Stimulated activated CD8-positive, alpha-beta memory T cell treated with anti-CD3 and anti-CD28 coated beads, Interleukin-12 subunit alpha, Interleukin-12 subunit beta, amount 100 ng/mL, for 24 hours (primary cell): ENCODE results near the gene KCNT1.

Source experiments
- DNase-seq: peaks from one replicate; pipeline ENCODE4 v3.0.0-alpha.2; 2020; ENCODE audit errors: extremely low read depth

The KCNT1 gene

GRCh38 chr9:135818718-135819475 is 116.9 kb downstream of the KCNT1 start:
- DNase-seq: no peak

DNA sequence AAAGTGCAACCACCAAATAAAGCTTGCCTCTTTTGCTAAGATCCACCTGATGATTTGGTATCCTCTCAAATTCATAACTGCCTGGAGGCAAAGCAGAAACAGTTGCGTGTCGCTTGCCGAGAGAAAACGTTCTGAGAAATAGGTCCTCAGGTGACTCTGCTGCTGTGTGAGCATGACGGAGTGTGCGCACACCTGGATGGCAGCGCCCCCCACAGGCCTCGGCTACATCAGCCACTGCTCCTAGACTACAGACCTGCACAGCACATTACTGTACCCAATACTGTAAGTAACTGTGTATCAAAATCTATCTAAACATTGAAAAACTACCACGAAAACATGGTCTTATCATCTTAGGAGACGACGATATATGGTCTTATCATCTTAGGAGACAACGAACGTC is 117.9 kb downstream of the KCNT1 start:
- no peak for DNase-seq

- no peak for DNase-seq
These were observed 118.7 kb downstream of the KCNT1 start for GRCh38 chr9:135820661-135821060.

DNA sequence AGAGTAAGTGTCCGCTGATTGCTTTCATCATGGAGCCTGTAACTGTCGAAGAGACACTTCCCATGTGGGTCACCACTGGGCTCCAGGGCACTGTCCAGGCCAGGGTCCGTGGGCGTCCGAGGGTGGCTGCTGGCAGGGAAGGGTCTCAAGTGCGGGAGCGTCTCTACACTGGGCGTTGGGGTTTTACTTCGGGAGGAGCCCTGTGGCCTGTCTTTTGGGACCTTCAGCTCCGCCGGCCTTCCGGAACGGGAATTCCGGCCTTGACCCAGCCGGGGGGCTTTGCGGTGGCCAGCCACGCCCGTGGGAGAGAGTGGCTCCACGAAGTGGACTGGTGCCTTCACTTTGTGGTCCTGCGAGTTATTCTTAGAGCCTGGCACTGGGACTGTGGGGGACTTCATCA is 119.1 kb downstream of the KCNT1 start:
- no peak for DNase-seq

DNA sequence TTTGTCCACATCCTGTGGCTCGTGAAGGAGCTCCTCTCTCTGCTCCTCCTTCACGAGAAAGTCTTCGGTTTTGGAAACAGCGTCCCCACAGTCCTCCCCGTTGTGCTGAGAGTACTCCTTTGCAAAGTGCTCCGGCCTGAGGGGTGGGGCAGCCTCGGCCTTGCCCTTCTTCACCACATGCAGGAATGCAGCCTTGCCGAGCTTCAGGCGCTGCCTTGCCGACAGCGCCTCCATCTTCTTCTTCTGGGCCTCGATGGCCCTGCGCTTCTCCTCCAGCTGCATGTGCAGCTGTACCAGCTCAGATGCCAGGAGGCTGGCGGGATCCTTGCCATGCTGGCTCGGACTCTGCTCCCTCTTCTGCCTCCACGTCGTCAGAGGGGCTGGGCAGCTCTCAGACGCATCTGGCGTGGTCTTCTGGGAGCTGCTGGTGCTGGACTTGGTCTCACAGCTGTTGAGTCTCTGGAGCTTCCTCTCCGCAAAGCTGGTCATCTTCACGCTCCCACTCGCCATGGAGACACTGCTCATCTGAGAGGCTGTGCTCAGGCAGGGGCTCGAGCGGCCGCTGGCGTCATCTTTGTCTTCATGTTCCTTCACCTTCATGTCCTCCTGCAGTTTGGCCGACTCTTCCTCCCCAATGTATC is 119.9 kb downstream of the KCNT1 start:
- DNase-seq: no peak

- no peak for DNase-seq
These were observed 120.4 kb downstream of the KCNT1 start for GRCh38 chr9:135822374-135822755.

DNA sequence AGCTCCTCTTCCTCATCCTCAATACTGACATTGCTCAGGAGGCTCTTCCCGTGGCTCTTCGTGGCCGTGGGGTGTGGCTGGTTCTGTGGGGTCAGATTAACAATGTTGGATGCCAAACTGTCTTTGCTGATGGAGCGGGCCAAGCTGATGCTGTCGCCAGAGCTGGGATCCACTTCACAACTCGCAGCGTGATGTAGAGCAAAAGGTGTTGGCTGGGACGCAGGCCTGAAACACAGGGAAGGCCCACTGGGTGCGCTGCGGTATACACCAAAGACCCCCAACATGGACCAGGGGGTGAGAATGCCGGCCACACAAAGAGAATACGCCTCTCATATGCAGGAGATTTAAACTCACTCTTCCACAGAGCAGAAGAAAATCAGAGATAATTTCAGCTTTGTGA is 121.1 kb downstream of the KCNT1 start:
- DNase-seq: no peak

GRCh38 chr9:135825435-135826187 is 123.6 kb downstream of the KCNT1 start:
- no peak for DNase-seq

DNA sequence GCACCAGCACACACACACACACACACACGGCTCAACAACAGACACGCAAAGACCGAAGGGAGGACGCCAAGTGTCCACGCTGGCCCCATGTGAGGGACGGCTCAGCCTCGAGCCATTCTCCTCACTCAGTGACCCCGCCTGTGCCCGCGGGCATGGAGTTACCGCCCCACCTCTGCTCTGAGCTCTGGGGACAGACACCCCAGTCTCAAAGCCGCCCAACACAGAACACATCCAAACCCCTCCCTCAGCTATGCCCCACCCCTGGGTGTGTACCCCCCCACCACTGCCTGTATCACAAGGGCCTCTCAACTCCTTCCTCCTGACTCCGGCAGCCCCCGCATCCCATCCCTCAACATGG is 124.2 kb downstream of the KCNT1 start:
- no peak for DNase-seq

- no peak for DNase-seq
These were observed 125.3 kb downstream of the KCNT1 start for GRCh38 chr9:135827301-135827700.

GRCh38 chr9:135827866-135828580 is 126.0 kb downstream of the KCNT1 start:
- no peak for DNase-seq

DNA sequence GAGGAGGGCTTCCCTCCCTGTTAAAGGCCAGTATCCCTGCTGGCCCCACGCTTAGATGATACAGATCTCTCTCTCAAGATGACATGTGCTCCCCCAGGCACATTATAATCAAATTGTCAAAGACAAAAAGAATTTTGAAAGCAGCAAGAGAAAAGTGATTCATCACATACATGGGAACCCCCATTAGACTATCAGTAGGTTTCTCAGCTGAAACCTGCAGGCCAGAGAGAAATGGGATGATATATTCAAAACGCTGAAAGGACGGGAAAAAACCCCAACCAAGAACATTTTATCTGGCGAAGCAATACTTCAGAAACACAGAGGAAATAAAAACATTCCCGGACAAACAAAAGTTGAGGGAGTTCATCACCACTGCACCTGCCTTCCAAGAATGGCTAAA is 126.7 kb downstream of the KCNT1 start:
- DNase-seq: no peak

DNA sequence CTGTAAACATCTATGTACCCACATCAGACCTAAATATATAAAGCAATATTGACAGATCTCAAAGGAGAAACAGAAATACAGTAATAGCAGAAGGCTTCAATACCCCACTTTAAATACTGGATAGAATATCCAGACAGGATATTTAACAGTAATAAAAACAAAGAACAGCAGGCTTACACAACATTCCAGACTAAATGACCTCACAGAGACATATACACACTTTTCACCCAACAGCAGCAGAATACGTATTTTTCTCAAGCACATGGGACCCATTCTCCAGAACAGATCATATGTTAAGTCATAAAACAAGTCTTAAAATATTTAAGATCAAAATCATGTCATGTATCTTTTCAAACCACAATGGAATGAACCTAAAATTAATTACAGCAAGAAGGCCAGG is 128.5 kb downstream of the KCNT1 start:
- no peak for DNase-seq

DNA sequence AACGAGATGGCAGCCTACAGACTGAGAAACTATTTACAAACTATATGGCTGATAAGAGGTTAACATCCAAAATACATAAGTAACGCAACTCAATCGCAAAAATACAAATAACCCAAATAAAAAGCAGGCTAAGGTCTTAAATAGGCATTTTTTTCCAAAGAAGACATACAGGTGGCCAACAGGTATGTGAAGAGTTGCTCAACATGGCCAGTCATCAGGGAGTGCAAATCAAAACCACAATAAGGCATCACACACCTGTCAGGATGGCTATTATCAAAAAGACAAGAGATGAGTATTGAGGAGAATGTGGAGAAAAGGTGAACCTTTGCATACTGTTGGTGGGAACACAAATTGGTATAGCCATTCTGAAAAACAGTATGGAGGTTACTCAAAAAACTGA is 131.9 kb downstream of the KCNT1 start:
- DNase-seq: no peak

DNA sequence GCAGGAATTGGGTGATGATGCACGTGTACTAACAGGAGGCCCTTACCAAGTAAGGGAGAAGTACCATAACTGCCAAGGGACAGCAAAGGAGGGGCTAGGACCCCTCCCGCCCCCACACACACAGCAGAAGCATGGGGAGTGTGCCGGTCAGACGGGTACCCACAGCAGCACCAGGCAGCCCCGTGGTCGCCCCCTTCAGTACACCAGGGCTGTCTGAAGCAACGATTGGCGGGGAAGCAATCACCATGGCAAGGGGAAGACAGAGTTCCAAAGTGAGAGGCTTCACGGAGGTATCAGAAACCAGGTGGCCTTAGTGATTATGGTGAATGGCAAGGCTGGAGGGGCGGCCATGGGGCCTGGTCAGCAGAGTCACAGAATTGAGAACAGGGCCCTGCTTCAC is 133.1 kb downstream of the KCNT1 start:
- DNase-seq: no peak

GRCh38 chr9:135839516-135839915 is 137.5 kb downstream of the KCNT1 start:
- DNase-seq: no peak

- no peak for DNase-seq
These were observed 138.1 kb downstream of the KCNT1 start for GRCh38 chr9:135840107-135840506.

- no peak for DNase-seq
These were observed 138.6 kb downstream of the KCNT1 start for GRCh38 chr9:135840539-135840938.
